K562 (cell line): ENCODE measurements around the gene DYNLL1. TPM values are rescaled to one million over a fixed set of nuclear protein-coding genes. Genes with fewer than 3 reads are reported as not detected.

ENCODE experiments used
- ATF1 ChIP-seq, 2 experiments: fragments of 450-650 bp in 1 of 2; IDR thresholded peaks; 2 replicates each; pipeline ENCODE4 v1.6.1; 2016; ENCODE audit warnings: missing compliant biosample characterization in 1 of 2, missing genetic modification characterization in 1 of 2
- CHD7 ChIP-seq: fragments of 200-600 bp; sonication (generic); IDR thresholded peaks from one replicate; pipeline ENCODE4 v1.6.1; 2012; ENCODE audit warnings: mild to moderate bottlenecking, low read depth, low read length, inconsistent platforms
- LCOR ChIP-seq: sonication (generic); formaldehyde crosslinking; IDR thresholded peaks from 2 replicates; pipeline ENCODE4 v1.8.0; 2022; ENCODE audit warnings: mild to moderate bottlenecking, missing genetic modification reagents
- OTX1 ChIP-seq: fragments of 450-650 bp; formaldehyde crosslinking; IDR thresholded peaks from 2 replicates; pipeline ENCODE4 v1.4.0; 2022; ENCODE audit warnings: mild to moderate bottlenecking
- SIN3A ChIP-seq, 2 experiments: fragments of 150-350 bp in 1 of 2; IDR thresholded peaks; 2 replicates each; pipeline ENCODE4 v1.6.1; 2011 to 2016; ENCODE audit warnings: borderline replicate concordance in 2 of 2, low read depth in 2 of 2, low read length in 2 of 2, mild to moderate bottlenecking in 2 of 2, moderate library complexity in 2 of 2; ENCODE audit not compliant: control insufficient read depth in 1 of 2
- USF1 ChIP-seq: sonication (generic); formaldehyde crosslinking; IDR thresholded peaks from 2 replicates; pipeline ENCODE4 v1.9.0; 2022; ENCODE audit warnings: mild to moderate bottlenecking, missing genetic modification reagents
- polyA plus RNA-seq, 8 experiments: library from polyadenylated mRNA; depleted of rRNA in 4 of 8; stranded (reverse) in 5 of 8; unstranded in 3 of 8; fragments of >200 nt; fragmentation: Nextera tagmentation in 2 of 8; fragmentation: Illumina TruSeq in 1 of 8; extraction: Ambion mirVana in 2 of 8; extraction: Trizol in 1 of 8; gene quantifications; 2 replicates each; pipeline versions ENCODE4 v1.2.1 to v1.2.3, GENCODE V29; 2011 to 2014; ENCODE audit warnings: inconsistent platforms in 1 of 8, missing spikeins in 1 of 8
- total RNA-seq, 7 experiments: library from RNA; depleted of rRNA in 6 of 7; stranded (reverse); fragments of >200 nt in 6 of 7; fragmentation: Illumina TruSeq in 2 of 7; extraction: Trizol in 2 of 7; gene quantifications; 2 replicates each; pipeline versions ENCODE4 v1.2.1 to v1.2.3, GENCODE V29; 2011 to 2021; ENCODE audit warnings: low replicate concordance in 1 of 7
- TF ChIP-seq, protein P1 (sequence below): fragments of 250-450 bp; sonication (Bioruptor Pico); IDR thresholded peaks from 2 replicates; pipeline ENCODE4 v1.8.0; 2021; ENCODE audit warnings: moderate library complexity, mild to moderate bottlenecking, inconsistent platforms

DYNLL1 gene
- total and polyA plus RNA-seq, 9 of the 15 experiments (the other 6 are each of a cell fraction or from before 2014, with no cell fraction given), result 303 to 1,112 (median 468) TPM

- TF ChIP-seq CHD7, result no peak
- TF ChIP-seq, protein P1, sequence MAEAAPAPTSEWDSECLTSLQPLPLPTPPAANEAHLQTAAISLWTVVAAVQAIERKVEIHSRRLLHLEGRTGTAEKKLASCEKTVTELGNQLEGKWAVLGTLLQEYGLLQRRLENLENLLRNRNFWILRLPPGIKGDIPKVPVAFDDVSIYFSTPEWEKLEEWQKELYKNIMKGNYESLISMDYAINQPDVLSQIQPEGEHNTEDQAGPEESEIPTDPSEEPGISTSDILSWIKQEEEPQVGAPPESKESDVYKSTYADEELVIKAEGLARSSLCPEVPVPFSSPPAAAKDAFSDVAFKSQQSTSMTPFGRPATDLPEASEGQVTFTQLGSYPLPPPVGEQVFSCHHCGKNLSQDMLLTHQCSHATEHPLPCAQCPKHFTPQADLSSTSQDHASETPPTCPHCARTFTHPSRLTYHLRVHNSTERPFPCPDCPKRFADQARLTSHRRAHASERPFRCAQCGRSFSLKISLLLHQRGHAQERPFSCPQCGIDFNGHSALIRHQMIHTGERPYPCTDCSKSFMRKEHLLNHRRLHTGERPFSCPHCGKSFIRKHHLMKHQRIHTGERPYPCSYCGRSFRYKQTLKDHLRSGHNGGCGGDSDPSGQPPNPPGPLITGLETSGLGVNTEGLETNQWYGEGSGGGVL (CRISPR knock-in tag), result no peak
- no peak for TF ChIP-seq OTX1
- TF ChIP-seq SIN3A (IDR thresholded peaks at IDR 0.05; ENCODE audit: borderline replicate concordance in 2 of 2, control insufficient read depth in 1 of 2, low read depth in 2 of 2, low read length in 2 of 2), result no peak
- no peak for TF ChIP-seq LCOR (CRISPR knock-in tag)
- TF ChIP-seq USF1 (CRISPR knock-in tag), result no peak
- TF ChIP-seq ATF1 (CRISPR knock-in tag; IDR thresholded peaks at IDR 0.05), result no peak
- TF ChIP-seq ATF1 (tag; IDR thresholded peaks at IDR 0.05), result no peak
Measured at GRCh38 chr12:120534203-120534702, 38.3 kb downstream of the DYNLL1 start, which contains the start of gene RNF10 (continued).
